KMS-11 (cell line): ENCODE data around the gene PHF14.

Experiments
- H2AFZ ChIP-seq: fragments of 200-600 bp; sonication (generic); 2 replicates; pipeline ENCODE4 v1.6.1; 2016; ENCODE audit warnings: antibody characterized with exemption, mixed run types, low read depth
- H3K27ac ChIP-seq: fragments of 200-600 bp; sonication (generic); 2 replicates; pipeline ENCODE4 v1.6.1; 2016; ENCODE audit warnings: mild to moderate bottlenecking, mixed run types
- H3K27me3 ChIP-seq: fragments of 200-600 bp; sonication (generic); 2 replicates; pipeline ENCODE4 v1.6.1; 2017; ENCODE audit warnings: mild to moderate bottlenecking, low read depth, mixed run types, moderate library complexity; ENCODE audit not compliant: insufficient read depth
- H3K36me3 ChIP-seq: fragments of 200-600 bp; sonication (generic); 2 replicates; pipeline ENCODE4 v1.6.1; 2017; ENCODE audit warnings: mild to moderate bottlenecking, mixed run types; ENCODE audit not compliant: insufficient read depth
- H3K4me1 ChIP-seq: fragments of 200-600 bp; sonication (generic); 2 replicates; pipeline ENCODE4 v1.6.1; 2016; ENCODE audit warnings: mild to moderate bottlenecking, low read depth, mixed run types; ENCODE audit not compliant: poor library complexity, severe bottlenecking
- H3K4me2 ChIP-seq: fragments of 200-600 bp; sonication (generic); 2 replicates; pipeline ENCODE4 v1.7.0; 2016; ENCODE audit warnings: mild to moderate bottlenecking, mixed run types
- H3K4me3 ChIP-seq: fragments of 200-600 bp; sonication (generic); IDR thresholded peaks from 2 replicates; pipeline ENCODE4 v1.6.1; 2017; ENCODE audit warnings: low read depth, low read length, mixed read lengths; ENCODE audit not compliant: insufficient read depth
- H3K79me2 ChIP-seq: fragments of 200-600 bp; sonication (generic); 2 replicates; pipeline ENCODE4 v1.6.1; 2016; ENCODE audit warnings: low read depth, mixed run types; ENCODE audit not compliant: insufficient read depth
- H3K9ac ChIP-seq: fragments of 200-600 bp; sonication (generic); 2 replicates; pipeline ENCODE4 v1.6.1; 2016; ENCODE audit warnings: mild to moderate bottlenecking, mixed run types
- H4K20me1 ChIP-seq: fragments of 200-600 bp; sonication (generic); 2 replicates; pipeline ENCODE4 v1.6.1; 2016; ENCODE audit warnings: mild to moderate bottlenecking, mixed run types; ENCODE audit not compliant: insufficient read depth
- CTCF ChIP-seq: fragments of 200-600 bp; sonication (generic); conservative IDR thresholded peaks from 2 replicates; pipeline ENCODE4 v1.6.1; 2017; ENCODE audit warnings: low read depth, mild to moderate bottlenecking, antibody characterized with exemption, low read length, moderate library complexity, mixed read lengths

Gene PHF14

DNA sequence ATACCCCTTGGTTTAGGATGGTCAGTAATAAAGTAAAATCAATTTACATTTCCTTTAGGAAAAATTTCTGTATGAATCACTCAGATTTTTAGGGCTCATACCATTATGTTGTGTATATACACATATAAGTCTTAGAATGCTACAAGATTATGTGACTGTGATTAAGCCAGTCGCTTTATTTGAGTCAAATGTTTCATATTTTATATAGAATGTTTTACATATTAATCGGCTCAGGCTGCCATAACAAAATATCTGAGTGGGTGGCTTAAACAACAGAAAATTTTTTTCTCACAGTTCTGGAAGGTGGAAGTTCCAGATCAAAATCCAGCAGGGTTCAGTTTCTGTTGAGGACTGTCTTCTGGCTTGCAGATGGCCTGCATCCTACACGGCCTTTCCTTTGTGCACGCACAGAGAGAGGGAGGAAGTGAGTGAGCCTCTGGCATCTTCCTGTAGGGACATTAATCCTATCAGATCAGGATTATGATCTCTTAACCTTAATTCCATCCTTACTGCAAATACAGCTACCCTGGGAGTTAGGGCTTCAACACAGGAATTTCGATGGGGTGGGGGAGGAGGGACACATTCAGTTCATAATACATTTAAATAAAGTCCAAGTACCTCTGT, 198.0 kb downstream of the PHF14 start:
- Histone ChIP-seq H3K27ac (no peak overlapping the region), H3K79me2 (no peaks in the 10 kb centered on the region), H3K9ac (no peak overlapping the region), H3K4me3 (no peak overlapping the region), H2AFZ (no peak overlapping the region), H3K4me2 (no peak overlapping the region), H3K36me3 (no peaks in the 10 kb centered on the region), H3K27me3 (no peaks in the 10 kb centered on the region), H3K4me1 (no peaks in the 10 kb centered on the region), H4K20me1 (no peaks in the 10 kb centered on the region)
- no peak for TF ChIP-seq CTCF

DNA sequence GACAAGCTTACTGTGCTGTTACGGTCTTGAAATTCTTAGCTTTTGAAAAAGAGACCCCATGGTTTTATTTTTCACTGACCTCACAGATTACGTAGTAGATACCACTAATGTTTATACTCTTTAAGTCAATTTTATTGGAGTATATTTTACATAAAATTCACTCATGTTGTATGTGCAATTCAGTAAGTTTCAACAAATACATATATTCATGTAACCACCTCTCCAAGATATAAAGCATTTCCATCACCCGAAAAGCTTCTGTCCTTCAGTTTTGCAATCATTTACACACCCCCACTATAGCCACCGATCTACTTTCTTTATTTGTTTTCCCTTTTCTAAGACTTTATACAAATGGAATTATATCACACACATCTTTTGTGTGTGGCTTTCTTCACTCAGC, 199.2 kb downstream of the PHF14 start:
- Histone ChIP-seq H3K4me2 (no peak overlapping the region), H4K20me1 (no peaks in the 10 kb centered on the region), H3K4me3 (no peak overlapping the region), H2AFZ (no peak overlapping the region), H3K79me2 (no peaks in the 10 kb centered on the region), H3K36me3 (no peaks in the 10 kb centered on the region), H3K9ac (no peak overlapping the region), H3K27ac (no peak overlapping the region), H3K27me3 (no peaks in the 10 kb centered on the region), H3K4me1 (no peaks in the 10 kb centered on the region)
- no peak for TF ChIP-seq CTCF

DNA sequence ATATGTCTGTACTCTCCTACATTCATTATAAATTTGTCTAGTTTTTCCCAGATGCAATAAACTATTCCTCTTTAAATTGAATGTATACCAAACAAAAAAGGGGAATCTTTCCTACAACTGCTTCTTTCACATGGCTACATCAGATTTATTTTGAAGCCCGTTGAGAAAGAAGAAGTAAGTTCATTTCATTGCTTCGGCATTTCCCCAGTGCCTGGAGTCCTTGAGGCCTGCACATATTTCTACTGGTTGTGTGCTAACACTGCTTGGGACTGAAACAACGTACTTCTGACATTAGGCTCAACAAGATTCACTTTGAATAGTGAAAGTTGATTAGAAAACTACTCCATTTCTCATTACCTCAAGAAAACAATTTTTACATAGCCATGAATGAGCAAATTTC, 201.7 kb downstream of the PHF14 start:
- Histone ChIP-seq H3K4me1 (no peaks in the 10 kb centered on the region), H3K36me3 (no peaks in the 10 kb centered on the region), H3K27me3 (no peaks in the 10 kb centered on the region), H3K4me3 (no peak overlapping the region), H3K9ac (no peak overlapping the region), H4K20me1 (no peaks in the 10 kb centered on the region), H3K79me2 (no peaks in the 10 kb centered on the region), H3K4me2 (no peak overlapping the region), H3K27ac (no peak overlapping the region), H2AFZ (no peak overlapping the region)
- no peak for TF ChIP-seq CTCF

GRCh38 chr7:11175887-11176286, 202.2 kb downstream of the PHF14 start:
- H3K79me2 ChIP-seq = no peaks in the 10 kb centered on the region
- H3K4me1 ChIP-seq = no peaks in the 10 kb centered on the region
- H3K9ac ChIP-seq = no peak overlapping the region
- H3K27me3 ChIP-seq = no peaks in the 10 kb centered on the region
- H3K4me3 ChIP-seq = no peak overlapping the region
- no peak overlapping the region for H2AFZ ChIP-seq
- H3K4me2 ChIP-seq = no peak overlapping the region
- no peak for TF ChIP-seq CTCF
- no peaks in the 10 kb centered on the region for H4K20me1 ChIP-seq
- H3K27ac ChIP-seq = no peak overlapping the region
- H3K36me3 ChIP-seq = no peaks in the 10 kb centered on the region
